Gastroesophageal sphincter (tissue), 4 donors: ENCODE results near the gene MICAL3. TPM values are rescaled to one million over a fixed set of nuclear protein-coding genes. Genes with fewer than 3 reads are reported as not detected.

Source experiments
- ATAC-seq: fragments of 150-250 bp; one replicate; pipeline ENCODE4 v1.9.1; 2016; ENCODE audit warnings: mild to moderate bottlenecking, moderate library complexity
- H3K27ac ChIP-seq, 4 donors: fragments of 200-600 bp; sonication (generic) in 3 of 4; 1 replicate in 3 of 4; 2 replicates in 1 of 4; pipeline ENCODE4 v1.5.1; 2016 to 2019
- H3K27me3 ChIP-seq: fragments of 200-600 bp; sonication (generic); one replicate; pipeline ENCODE4 v1.5.1; 2019
- H3K36me3 ChIP-seq, 2 donors: fragments of 200-600 bp; sonication (generic); one replicate each; pipeline ENCODE4 v1.5.1; 2019; ENCODE audit warnings: control low read depth in 1 of 2
- H3K4me1 ChIP-seq, 3 donors: fragments of 200-600 bp; sonication (generic); 1 replicate in 2 of 3; 2 replicates in 1 of 3; pipeline ENCODE4 v1.5.1; 2016 to 2019; ENCODE audit warnings: control low read depth in 2 of 3
- H3K4me3 ChIP-seq, 2 donors: fragments of 200-600 bp; sonication (generic); one replicate each; pipeline ENCODE4 v1.5.1; 2019; ENCODE audit warnings: mild to moderate bottlenecking in 1 of 2, moderate library complexity in 1 of 2
- H3K9me3 ChIP-seq, 3 donors: fragments of 200-600 bp; sonication (generic); one replicate each; pipeline ENCODE4 v1.5.1; 2017 to 2019; ENCODE audit warnings: control low read depth in 2 of 3
- EP300 ChIP-seq: sonication (generic); formaldehyde crosslinking; IDR thresholded peaks from one replicate; pipeline ENCODE4 v1.6.1; 2017; ENCODE audit warnings: antibody characterized with exemption, mild to moderate bottlenecking
- POLR2A ChIP-seq, 2 donors: fragments of 450-650 bp; IDR thresholded peaks; one replicate each; pipeline ENCODE4 v1.6.1; 2017; ENCODE audit warnings: antibody characterized with exemption in 2 of 2, mild to moderate bottlenecking in 2 of 2, moderate library complexity in 1 of 2
- POLR2AphosphoS5 ChIP-seq: sonication (generic); formaldehyde crosslinking; IDR thresholded peaks from one replicate; pipeline ENCODE4 v1.6.1; 2017; ENCODE audit warnings: antibody characterized with exemption
- WGBS, 2 donors: methylation state at CpG; one replicate each; pipeline ENCODE4 v1.1.5; 2018; ENCODE audit warnings: low coverage in 1 of 2; 5-methylcytosine and 5-hydroxymethylcytosine counted together
- small RNA-seq, 4 donors: library from RNA; depleted of rRNA; stranded (forward); fragments of <200 nt; gene quantifications; one replicate each; pipeline ENCODE3, GENCODE V24; 2016
- total RNA-seq, 4 donors: library from RNA; depleted of rRNA; stranded (reverse); fragments of >200 nt; gene quantifications; one replicate each; pipeline ENCODE4 v1.1.0, GENCODE V29; 2016
- TF ChIP-seq, protein P1 (sequence below), 4 experiments: fragments of 200-600 bp in 2 of 4; fragments of 450-650 bp in 2 of 4; sonication (generic) in 1 of 4; IDR thresholded peaks; one replicate each; pipeline ENCODE4 v1.5.1; 2017 to 2019; ENCODE audit warnings: antibody characterized with exemption in 4 of 4, mild to moderate bottlenecking in 2 of 4, moderate library complexity in 2 of 4

MICAL3 gene
- total RNA-seq, 4 donors from 2014 or later: 37.3 to 120 (median 51.5) TPM

DNA sequence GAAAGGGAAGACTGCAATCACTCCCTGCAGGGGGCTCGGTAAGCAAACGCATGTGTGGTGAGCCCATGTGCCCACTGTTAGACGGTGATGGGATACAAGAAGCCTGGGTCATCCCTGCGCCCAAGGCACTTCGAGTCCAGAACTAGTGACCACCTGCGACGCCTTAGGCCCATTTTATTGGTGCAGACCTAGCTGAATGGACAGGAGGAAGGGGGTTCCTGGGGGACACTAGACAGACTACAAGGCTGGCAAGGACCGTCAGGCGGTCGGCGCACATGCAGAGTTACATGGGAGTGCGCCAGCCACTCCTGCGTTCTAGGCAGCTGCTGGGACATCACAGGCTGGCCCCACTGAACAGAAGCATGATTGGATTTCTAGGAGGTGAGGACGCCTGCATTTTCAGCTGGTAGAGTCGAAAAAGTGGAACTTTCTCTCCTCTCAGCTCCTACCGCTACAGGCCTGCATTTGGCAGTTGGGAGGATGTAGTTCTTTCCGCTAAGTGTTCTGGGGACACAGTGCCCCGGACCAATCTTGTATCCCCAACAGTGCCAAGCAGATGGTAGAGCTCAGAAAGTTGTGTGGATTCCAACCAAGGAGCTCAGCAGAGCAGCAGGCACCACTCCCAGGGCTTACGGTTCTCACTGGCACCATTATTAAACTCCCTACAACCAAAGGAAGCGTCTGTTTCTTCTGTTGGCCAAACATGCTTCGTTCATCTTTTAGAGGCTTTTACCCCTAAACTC is 285.8 kb downstream of the MICAL3 start:
- Histone ChIP-seq H3K4me1 (peaks cover 0 to 9% (median 3%) of the 10 kb centered on the region in 3 donors), H3K27ac (no peak overlapping the region), H3K36me3 (peaks cover 0 to 34% of the 10 kb centered on the region in 2 donors), H3K9me3 (no peaks in the 10 kb centered on the region), H3K4me3 (no peak overlapping the region), H3K27me3 (no peaks in the 10 kb centered on the region)
- TF ChIP-seq, protein P1, sequence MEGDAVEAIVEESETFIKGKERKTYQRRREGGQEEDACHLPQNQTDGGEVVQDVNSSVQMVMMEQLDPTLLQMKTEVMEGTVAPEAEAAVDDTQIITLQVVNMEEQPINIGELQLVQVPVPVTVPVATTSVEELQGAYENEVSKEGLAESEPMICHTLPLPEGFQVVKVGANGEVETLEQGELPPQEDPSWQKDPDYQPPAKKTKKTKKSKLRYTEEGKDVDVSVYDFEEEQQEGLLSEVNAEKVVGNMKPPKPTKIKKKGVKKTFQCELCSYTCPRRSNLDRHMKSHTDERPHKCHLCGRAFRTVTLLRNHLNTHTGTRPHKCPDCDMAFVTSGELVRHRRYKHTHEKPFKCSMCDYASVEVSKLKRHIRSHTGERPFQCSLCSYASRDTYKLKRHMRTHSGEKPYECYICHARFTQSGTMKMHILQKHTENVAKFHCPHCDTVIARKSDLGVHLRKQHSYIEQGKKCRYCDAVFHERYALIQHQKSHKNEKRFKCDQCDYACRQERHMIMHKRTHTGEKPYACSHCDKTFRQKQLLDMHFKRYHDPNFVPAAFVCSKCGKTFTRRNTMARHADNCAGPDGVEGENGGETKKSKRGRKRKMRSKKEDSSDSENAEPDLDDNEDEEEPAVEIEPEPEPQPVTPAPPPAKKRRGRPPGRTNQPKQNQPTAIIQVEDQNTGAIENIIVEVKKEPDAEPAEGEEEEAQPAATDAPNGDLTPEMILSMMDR (IDR thresholded peaks at IDR 0.05): no peak
- no peak for TF ChIP-seq POLR2AphosphoS5
- no peak for TF ChIP-seq EP300
- TF ChIP-seq POLR2A (IDR thresholded peaks at IDR 0.05): no peak
- 78 to 92% methylated on average over 7 to 8 of the region's 21 CpGs for WGBS, 2 donors
- no peak for ATAC-seq

Small RNA genes lying within 50 kb of the gene (small RNA-seq; reads per million reads assigned to genes)
- gene MIR3198-1 (0 reads per million in 4 donors), gene MIR648 (0 reads per million in 4 donors)

Other genes with a start within 250 kb of the MICAL3 start
- gene PEX26, start 53.4 kb upstream of the MICAL3 start, total RNA-seq: 10 to 100 TPM; 19.5 to 34.9 (median 27.4) TPM
- gene TUBA8, start 86.2 kb upstream of the MICAL3 start, total RNA-seq: 10 to 100 TPM in 2 of 4 donors, 1 to 10 TPM in 2; 1.3 to 12.9 (median 7.6) TPM
- 1 to 10 TPM; 3.3 to 6.1 (median 4.3) TPM for gene USP18, start 125.6 kb upstream of the MICAL3 start, total RNA-seq